ENCODE data around the gene XG.

Gene XG

DNA sequence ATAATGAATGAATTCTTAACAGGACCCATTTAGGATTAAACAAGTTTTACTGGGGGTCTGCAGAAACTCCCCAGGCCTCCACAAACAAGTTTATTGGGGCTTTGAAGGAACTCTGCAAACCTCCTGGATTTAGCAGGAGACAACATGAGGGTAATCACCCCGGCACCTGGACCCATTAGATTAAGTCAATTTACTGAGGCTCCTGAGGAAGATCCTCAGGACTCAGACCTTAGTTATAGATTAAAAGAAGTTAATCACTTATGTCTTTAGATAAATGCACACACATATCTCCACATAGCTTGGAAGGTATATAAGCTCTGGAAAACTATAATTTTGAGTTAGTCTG is 29.4 kb downstream of the XG start:
- no peak for DNase-seq (ENCODE audit: low read depth)
- H3K4me3 ChIP-seq (ENCODE audit: low read depth, low read length), result no peak overlapping the region
- no peak for TF ChIP-seq MYC (IDR thresholded peaks at IDR 0.05; ENCODE audit: low read depth, low read length)
- TF ChIP-seq POLR2A (IDR thresholded peaks at IDR 0.05; ENCODE audit: extremely low read depth, insufficient read length), result no peak
- TF ChIP-seq, protein P1, sequence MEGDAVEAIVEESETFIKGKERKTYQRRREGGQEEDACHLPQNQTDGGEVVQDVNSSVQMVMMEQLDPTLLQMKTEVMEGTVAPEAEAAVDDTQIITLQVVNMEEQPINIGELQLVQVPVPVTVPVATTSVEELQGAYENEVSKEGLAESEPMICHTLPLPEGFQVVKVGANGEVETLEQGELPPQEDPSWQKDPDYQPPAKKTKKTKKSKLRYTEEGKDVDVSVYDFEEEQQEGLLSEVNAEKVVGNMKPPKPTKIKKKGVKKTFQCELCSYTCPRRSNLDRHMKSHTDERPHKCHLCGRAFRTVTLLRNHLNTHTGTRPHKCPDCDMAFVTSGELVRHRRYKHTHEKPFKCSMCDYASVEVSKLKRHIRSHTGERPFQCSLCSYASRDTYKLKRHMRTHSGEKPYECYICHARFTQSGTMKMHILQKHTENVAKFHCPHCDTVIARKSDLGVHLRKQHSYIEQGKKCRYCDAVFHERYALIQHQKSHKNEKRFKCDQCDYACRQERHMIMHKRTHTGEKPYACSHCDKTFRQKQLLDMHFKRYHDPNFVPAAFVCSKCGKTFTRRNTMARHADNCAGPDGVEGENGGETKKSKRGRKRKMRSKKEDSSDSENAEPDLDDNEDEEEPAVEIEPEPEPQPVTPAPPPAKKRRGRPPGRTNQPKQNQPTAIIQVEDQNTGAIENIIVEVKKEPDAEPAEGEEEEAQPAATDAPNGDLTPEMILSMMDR (IDR thresholded peaks at IDR 0.05; ENCODE audit: low read depth, low read length), result no peak
- TF ChIP-seq, protein P2, sequence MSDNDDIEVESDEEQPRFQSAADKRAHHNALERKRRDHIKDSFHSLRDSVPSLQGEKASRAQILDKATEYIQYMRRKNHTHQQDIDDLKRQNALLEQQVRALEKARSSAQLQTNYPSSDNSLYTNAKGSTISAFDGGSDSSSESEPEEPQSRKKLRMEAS (IDR thresholded peaks at IDR 0.05; ENCODE audit: low read depth, low read length), result no peak

DNA sequence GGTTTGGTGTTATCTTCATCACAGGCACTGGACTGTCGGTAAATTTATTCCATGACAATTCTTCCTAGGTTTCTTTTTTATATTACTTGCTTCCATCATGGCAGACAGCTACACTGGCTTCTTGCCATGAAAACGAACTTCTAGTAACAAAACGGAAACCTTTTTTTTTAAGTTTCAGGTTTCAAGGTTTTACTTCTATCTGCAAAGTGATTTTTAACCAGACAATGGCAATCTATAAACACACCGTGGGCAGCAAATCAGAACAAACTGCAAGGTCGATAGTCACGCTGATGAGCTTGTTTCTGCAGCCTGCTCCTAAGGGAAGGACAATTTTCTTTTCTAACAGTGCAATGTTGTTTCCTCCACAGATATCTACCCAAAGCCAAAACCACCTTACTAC is 29.9 kb downstream of the XG start:
- TF ChIP-seq MYC (IDR thresholded peaks at IDR 0.05; ENCODE audit: low read depth, low read length), result no peak
- DNase-seq (ENCODE audit: low read depth), result no peak
- no peak overlapping the region for H3K4me3 ChIP-seq (ENCODE audit: low read depth, low read length)

DNA sequence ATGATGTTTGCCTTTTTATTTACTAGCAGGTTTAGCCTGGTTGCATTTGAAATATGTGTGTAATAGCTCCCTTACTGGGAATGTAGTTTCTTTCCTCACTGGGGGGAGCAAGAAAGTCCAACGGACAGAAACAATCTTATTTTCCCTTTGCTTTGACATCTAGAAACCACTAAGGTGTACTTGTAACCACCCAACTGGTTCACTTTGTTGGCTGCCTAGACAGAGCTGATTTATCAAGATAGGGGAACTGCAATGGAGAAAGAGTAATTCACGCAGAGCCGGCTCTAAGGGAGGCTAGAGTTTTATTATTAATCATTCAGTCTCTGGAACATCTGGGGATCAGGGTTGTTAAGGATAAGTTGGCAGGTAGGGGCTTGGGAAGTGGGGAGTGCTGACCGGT is 30.3 kb downstream of the XG start:
- no peak for TF ChIP-seq MYC (IDR thresholded peaks at IDR 0.05; ENCODE audit: low read depth, low read length)
- TF ChIP-seq, protein P1 (IDR thresholded peaks at IDR 0.05; ENCODE audit: low read depth, low read length), result no peak
- no peak for TF ChIP-seq POLR2A (IDR thresholded peaks at IDR 0.05; ENCODE audit: extremely low read depth, insufficient read length)
- TF ChIP-seq, protein P2 (IDR thresholded peaks at IDR 0.05; ENCODE audit: low read depth, low read length), result no peak
- no peak for DNase-seq (ENCODE audit: low read depth)
- no peak overlapping the region for H3K4me3 ChIP-seq (ENCODE audit: low read depth, low read length)

GRCh38 chrX:2782778-2783177 is 30.9 kb downstream of the XG start:
- no peak for DNase-seq (ENCODE audit: low read depth)
- TF ChIP-seq, protein P1 (IDR thresholded peaks at IDR 0.05; ENCODE audit: low read depth, low read length), result no peak

DNA sequence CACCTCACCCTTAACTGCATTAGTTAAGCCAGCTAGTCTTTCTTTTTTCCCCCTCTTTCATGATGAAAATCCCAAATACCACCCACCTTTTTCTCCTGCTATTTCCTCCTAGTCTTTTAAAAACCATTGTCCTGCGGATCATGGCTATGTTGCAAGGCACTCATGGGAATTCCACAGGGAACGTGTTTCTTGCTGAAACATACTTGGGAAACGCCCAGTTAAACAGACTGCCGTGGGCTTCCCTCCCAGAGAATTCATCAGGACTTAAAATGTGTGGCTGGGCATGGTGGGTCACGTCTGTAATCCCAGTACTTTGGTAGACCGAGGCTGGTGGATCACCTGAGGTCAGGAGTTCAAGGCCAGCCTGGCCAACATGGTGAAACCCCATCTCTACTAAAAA is 32.2 kb downstream of the XG start:
- TF ChIP-seq MYC (IDR thresholded peaks at IDR 0.05; ENCODE audit: low read depth, low read length), result no peak
- no peak for DNase-seq (ENCODE audit: low read depth)
- no peak overlapping the region for H3K4me3 ChIP-seq (ENCODE audit: low read depth, low read length)

More at GRCh38 chrX:2782778-2783177, 30.9 kb downstream of the XG start:
- H3K4me3 ChIP-seq (ENCODE audit: low read depth, low read length), result no peak overlapping the region

GRCh38 chrX:2785538-2785937 is 33.7 kb downstream of the XG start:
- no peak for DNase-seq (ENCODE audit: low read depth)
- H3K4me3 ChIP-seq (ENCODE audit: low read depth, low read length), result no peak overlapping the region
- no peak for TF ChIP-seq MYC (IDR thresholded peaks at IDR 0.05; ENCODE audit: low read depth, low read length)
- TF ChIP-seq POLR2A (IDR thresholded peaks at IDR 0.05; ENCODE audit: extremely low read depth, insufficient read length), result no peak
- TF ChIP-seq, protein P2 (IDR thresholded peaks at IDR 0.05; ENCODE audit: low read depth, low read length), result no peak
- TF ChIP-seq, protein P1 (IDR thresholded peaks at IDR 0.05; ENCODE audit: low read depth, low read length), result no peak

GRCh38 chrX:2788980-2789379 is 37.1 kb downstream of the XG start:
- DNase-seq (ENCODE audit: low read depth), result no peak
- H3K4me3 ChIP-seq (ENCODE audit: low read depth, low read length), result no peak overlapping the region
- TF ChIP-seq, protein P2 (IDR thresholded peaks at IDR 0.05; ENCODE audit: low read depth, low read length), result no peak
- TF ChIP-seq MYC (IDR thresholded peaks at IDR 0.05; ENCODE audit: low read depth, low read length) (no peak), POLR2A (IDR thresholded peaks at IDR 0.05; ENCODE audit: extremely low read depth, insufficient read length) (no peak)
- TF ChIP-seq, protein P1 (IDR thresholded peaks at IDR 0.05; ENCODE audit: low read depth, low read length), result no peak
